ENCODE results near the gene NPPB. TPM values are rescaled to one million over a fixed set of nuclear protein-coding genes. Genes with fewer than 3 reads are reported as not detected.

NPPB gene
- total and polyA plus RNA-seq, 4 donors = 0.87 to 25.7 TPM; not detected in 2

DNA sequence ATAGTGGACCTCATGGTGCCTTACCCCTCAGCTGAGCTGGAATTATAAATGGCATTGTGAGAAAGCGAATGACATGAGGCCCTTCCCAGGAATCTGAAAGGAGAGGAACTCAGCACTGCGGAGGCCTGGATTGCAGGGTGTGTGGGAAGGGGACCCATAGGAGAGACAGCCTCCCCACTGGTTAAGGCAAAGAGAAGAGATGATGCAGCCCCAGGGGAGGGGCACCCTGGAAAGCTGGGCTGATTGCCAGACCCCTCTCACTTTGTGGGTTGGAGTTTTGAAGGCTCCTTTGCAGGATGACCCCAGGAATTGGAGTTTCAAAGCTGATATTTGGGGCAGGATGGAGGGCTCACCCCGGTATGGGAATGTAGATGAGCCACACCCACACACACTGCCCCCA, 2.0 kb downstream of the NPPB start:
- ATAC-seq (ENCODE audit: low FRiP score) (no peak), DNase-seq (no peak)
- Histone ChIP-seq H3K27me3 (ENCODE audit: control insufficient read depth in 1 of 2, insufficient read depth in 2 of 2, low read length in 1 of 2) (no peaks in the 10 kb centered on the region), H3K4me1 (ENCODE audit: control insufficient read depth in 1 of 2, insufficient read depth in 2 of 2, low read length in 2 of 2) (no peaks in the 10 kb centered on the region), H3K36me3 (ENCODE audit: control insufficient read depth in 1 of 2, insufficient read depth in 2 of 2, low read length in 1 of 2) (no peaks in the 10 kb centered on the region), H3K27ac (ENCODE audit: low read depth in 1 of 2, low read length in 2 of 2) (no peak overlapping the region), H3K4me3 (ENCODE audit: low read length in 2 of 2) (no peak overlapping the region), H3K9me3 (ENCODE audit: control insufficient read depth, low read length) (no peaks in the 10 kb centered on the region)
- intact Hi-C loops (cut with DNase I) = loop anchor here in 1 of 2 donors (10.0 kb wide), 1 partner anchor 532 kb away; no protein-coding TSS in a partner anchor
- 49 to 51% methylated on average over 3 of the region's 3 CpGs for WGBS, 2 donors

DNA sequence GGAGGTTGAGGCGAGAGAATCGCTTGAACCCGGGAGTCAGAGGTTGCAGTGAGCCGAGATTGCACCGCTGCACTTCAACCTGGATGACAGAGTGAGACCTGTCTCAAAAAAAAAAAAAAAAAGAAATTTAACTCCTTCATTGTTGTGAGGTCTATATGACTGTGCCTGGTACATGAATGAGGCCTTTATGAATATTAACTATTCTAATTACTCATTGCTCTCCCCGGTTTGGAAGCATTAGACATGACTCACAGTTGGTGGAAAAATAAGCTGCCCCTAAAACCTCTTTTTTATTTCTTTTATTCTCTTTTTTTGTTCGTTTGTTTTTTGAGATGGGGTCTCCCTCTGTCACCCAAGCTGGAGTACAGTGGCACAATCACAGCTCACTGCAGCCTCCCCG, 3.3 kb downstream of the NPPB start:
- Histone ChIP-seq H3K27me3 (ENCODE audit: control insufficient read depth in 1 of 2, insufficient read depth in 2 of 2, low read length in 1 of 2) (no peaks in the 10 kb centered on the region), H3K4me3 (ENCODE audit: low read length in 2 of 2) (no peak overlapping the region), H3K27ac (ENCODE audit: low read depth in 1 of 2, low read length in 2 of 2) (no peak overlapping the region), H3K4me1 (ENCODE audit: control insufficient read depth in 1 of 2, insufficient read depth in 2 of 2, low read length in 2 of 2) (no peaks in the 10 kb centered on the region), H3K36me3 (ENCODE audit: control insufficient read depth in 1 of 2, insufficient read depth in 2 of 2, low read length in 1 of 2) (no peaks in the 10 kb centered on the region), H3K9me3 (ENCODE audit: control insufficient read depth, low read length) (no peaks in the 10 kb centered on the region)
- 72 to 79% methylated on average over 8 of the region's 8 CpGs for WGBS, 2 donors
- no peak for ATAC-seq (ENCODE audit: low FRiP score)
- intact Hi-C loops (cut with DNase I) = loop anchor here in 1 of 2 donors (10.0 kb wide), 1 partner anchor 531 kb away; no protein-coding TSS in a partner anchor
- DNase-seq = no peak

DNA sequence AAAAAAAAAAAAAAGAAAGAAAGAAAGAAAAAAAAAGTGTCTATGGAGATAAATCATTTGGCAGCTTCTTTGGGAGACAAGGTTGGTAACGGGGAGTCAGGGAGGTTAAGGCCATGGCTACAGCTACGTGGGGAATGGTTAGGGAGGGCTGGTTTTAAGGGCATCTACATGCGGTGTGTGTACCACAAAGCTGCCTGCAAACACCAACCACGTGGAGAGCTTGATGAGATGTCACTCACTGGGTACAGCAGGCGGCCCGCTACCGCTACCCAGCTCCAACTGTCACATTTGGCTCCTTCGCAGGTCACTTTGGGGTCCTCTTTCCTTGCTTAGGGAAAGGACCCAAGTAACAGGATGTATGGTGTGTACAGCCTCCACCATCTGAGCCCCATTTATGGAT, 4.2 kb downstream of the NPPB start:
- H3K4me1 ChIP-seq (ENCODE audit: control insufficient read depth in 1 of 2, insufficient read depth in 2 of 2, low read length in 2 of 2) = no peaks in the 10 kb centered on the region
- H3K4me3 ChIP-seq (ENCODE audit: low read length in 2 of 2) = no peak overlapping the region
- 38 to 39% methylated on average over 8 of the region's 8 CpGs for WGBS, 2 donors
- no peak for ATAC-seq (ENCODE audit: low FRiP score)
- no peaks in the 10 kb centered on the region for H3K9me3 ChIP-seq (ENCODE audit: control insufficient read depth, low read length)
- H3K27me3 ChIP-seq (ENCODE audit: control insufficient read depth in 1 of 2, insufficient read depth in 2 of 2, low read length in 1 of 2) = no peaks in the 10 kb centered on the region
- no peaks in the 10 kb centered on the region for H3K36me3 ChIP-seq (ENCODE audit: control insufficient read depth in 1 of 2, insufficient read depth in 2 of 2, low read length in 1 of 2)
- DNase-seq = no peak
- H3K27ac ChIP-seq (ENCODE audit: low read depth in 1 of 2, low read length in 2 of 2) = no peak overlapping the region
- intact Hi-C loops (cut with DNase I) = loop anchor here in 1 of 2 donors (10.0 kb wide), 1 partner anchor 530 kb away; no protein-coding TSS in a partner anchor

DNA sequence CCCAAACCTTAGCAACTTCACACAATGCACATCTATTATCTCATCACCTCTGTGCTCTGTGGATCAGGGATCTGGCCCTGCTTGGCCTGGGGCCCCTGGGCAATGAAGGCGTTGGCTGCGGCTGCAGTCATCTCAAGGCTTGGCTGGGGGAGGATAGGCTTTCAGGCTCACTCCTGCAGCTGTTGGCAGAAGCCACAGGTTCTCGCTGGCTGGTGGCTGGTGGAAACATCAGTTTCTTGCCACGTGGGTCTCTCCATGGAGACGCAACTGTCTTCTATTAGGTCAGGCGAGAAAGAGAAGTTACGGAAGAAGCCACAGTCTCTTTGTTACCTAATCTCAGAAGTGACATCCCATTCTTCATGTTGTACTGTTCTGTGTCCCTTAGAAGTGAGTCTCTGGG, 7.6 kb downstream of the NPPB start:
- Histone ChIP-seq H3K36me3 (ENCODE audit: control insufficient read depth in 1 of 2, insufficient read depth in 2 of 2, low read length in 1 of 2) (no peaks in the 10 kb centered on the region), H3K9me3 (ENCODE audit: control insufficient read depth, low read length) (no peaks in the 10 kb centered on the region), H3K27me3 (ENCODE audit: control insufficient read depth in 1 of 2, insufficient read depth in 2 of 2, low read length in 1 of 2) (no peaks in the 10 kb centered on the region), H3K4me3 (ENCODE audit: low read length in 2 of 2) (no peak overlapping the region), H3K4me1 (ENCODE audit: control insufficient read depth in 1 of 2, insufficient read depth in 2 of 2, low read length in 2 of 2) (no peaks in the 10 kb centered on the region), H3K27ac (ENCODE audit: low read depth in 1 of 2, low read length in 2 of 2) (no peak overlapping the region)
- 63 to 77% methylated on average over 7 of the region's 7 CpGs for WGBS, 2 donors
- DNase-seq (no peak), ATAC-seq (ENCODE audit: low FRiP score) (no peak)
- intact Hi-C loops (cut with DNase I) = loop anchor here in 1 of 2 donors (10.0 kb wide), 1 partner anchor 526 kb away; no protein-coding TSS in a partner anchor

DNA sequence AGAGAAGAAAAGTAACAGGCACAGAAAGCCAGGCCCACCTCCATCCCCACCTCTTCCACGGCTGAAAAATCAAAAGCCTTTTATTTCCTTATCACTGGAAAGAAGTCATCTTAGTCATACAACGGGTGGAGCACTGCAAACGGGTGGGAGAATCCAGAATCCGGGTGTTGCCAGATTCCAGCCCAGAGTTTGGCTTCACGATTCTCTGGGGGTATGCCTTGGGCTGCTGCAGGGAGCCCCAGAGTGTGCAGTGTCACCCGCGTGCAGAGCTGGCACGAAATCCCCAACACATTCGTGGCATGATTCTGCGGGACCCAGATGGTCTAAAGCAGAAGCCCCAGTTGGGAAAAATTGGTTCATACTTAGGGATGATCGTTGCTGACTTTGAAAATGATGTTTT, 8.6 kb downstream of the NPPB start:
- H3K27ac ChIP-seq (ENCODE audit: low read depth in 1 of 2, low read length in 2 of 2) = no peak overlapping the region
- WGBS, 2 donors = 58 to 59% methylated on average over 11 of the region's 11 CpGs
- no peak overlapping the region for H3K4me3 ChIP-seq (ENCODE audit: low read length in 2 of 2)
- intact Hi-C loops (cut with DNase I) = loop anchor here in 1 of 2 donors (10.0 kb wide), 1 partner anchor 525 kb away; no protein-coding TSS in a partner anchor
- ATAC-seq (ENCODE audit: low FRiP score) (no peak), DNase-seq (no peak)
- no peaks in the 10 kb centered on the region for H3K27me3 ChIP-seq (ENCODE audit: control insufficient read depth in 1 of 2, insufficient read depth in 2 of 2, low read length in 1 of 2)
- no peaks in the 10 kb centered on the region for H3K9me3 ChIP-seq (ENCODE audit: control insufficient read depth, low read length)
- H3K36me3 ChIP-seq (ENCODE audit: control insufficient read depth in 1 of 2, insufficient read depth in 2 of 2, low read length in 1 of 2) = peaks cover 0 to 2% of the 10 kb centered on the region in 2 donors
- no peaks in the 10 kb centered on the region for H3K4me1 ChIP-seq (ENCODE audit: control insufficient read depth in 1 of 2, insufficient read depth in 2 of 2, low read length in 2 of 2)

DNA sequence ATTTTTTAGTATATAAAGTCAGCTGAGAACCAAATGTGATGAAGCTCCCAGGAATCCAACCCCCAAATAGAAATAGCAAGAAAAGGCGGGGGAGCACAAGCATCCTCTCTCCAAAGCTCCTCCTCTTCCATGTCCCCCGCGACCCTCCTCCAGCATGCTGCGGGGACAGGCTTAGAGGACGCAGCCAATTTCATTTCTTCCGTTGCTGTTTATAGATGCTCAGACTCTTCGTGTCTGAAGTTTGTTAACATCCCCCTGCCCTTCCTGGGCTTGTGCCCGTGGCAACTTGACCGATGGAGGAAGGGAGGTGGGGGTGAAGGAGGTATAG, 10.4 kb downstream of the NPPB start:
- ATAC-seq (ENCODE audit: low FRiP score) (no peak), DNase-seq (no peak)
- H3K4me1 ChIP-seq (ENCODE audit: control insufficient read depth in 1 of 2, insufficient read depth in 2 of 2, low read length in 2 of 2) = no peaks in the 10 kb centered on the region
- H3K4me3 ChIP-seq (ENCODE audit: low read length in 2 of 2) = no peak overlapping the region
- WGBS, 2 donors = 80 to 84% methylated on average over 9 of the region's 9 CpGs
- H3K27ac ChIP-seq (ENCODE audit: low read depth in 1 of 2, low read length in 2 of 2) = no peak overlapping the region
- H3K36me3 ChIP-seq (ENCODE audit: control insufficient read depth in 1 of 2, insufficient read depth in 2 of 2, low read length in 1 of 2) = peaks cover 0 to 2% of the 10 kb centered on the region in 2 donors
- intact Hi-C loops (cut with DNase I) = no loop called here
- H3K27me3 ChIP-seq (ENCODE audit: control insufficient read depth in 1 of 2, insufficient read depth in 2 of 2, low read length in 1 of 2) = no peaks in the 10 kb centered on the region
- no peaks in the 10 kb centered on the region for H3K9me3 ChIP-seq (ENCODE audit: control insufficient read depth, low read length)

DNA sequence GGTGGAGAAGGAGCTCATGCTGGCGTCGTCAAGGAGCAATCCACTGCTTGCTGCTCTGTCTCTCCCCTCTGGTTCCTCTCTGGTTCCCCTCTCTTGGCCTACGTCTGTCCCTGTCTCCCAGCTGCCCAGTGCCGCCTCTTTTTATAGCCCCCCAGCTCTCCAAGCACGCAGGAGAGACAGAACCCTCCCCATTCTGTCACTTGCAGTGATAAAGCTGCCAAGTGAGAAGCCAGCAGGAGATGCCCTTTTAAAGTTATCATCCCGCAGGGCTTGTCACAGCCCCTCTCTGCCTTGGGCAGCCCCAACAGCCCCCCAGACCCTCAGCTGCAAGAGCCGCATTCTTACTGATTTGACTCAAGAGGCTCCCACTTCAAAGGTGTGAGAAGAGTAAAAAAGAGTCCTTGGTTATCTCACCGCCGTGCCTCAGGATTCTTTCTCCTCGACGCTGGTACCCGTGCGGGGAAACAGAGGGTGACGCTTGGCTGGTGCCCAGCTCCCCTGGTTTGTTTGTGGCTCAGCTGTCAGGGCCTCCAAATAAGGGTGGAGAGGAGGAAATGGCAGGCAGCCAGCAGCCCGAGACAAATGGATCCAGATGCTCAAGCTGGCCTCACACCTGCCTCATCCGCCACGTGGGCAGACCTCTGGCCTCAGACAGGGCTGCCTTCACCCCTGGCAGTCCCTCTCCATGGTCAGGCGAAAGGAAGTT, 10.9 kb downstream of the NPPB start, which contains the start of gene NPPA:
Gene NPPA, minus strand, starts transcription at position 117 of the 706 bp plus-strand sequence. Its CDS starts 99 bp downstream, at position 18.
- no peaks in the 10 kb centered on the region for H3K27me3 ChIP-seq (ENCODE audit: control insufficient read depth in 1 of 2, insufficient read depth in 2 of 2, low read length in 1 of 2)
- DNase-seq = no peak
- no peaks in the 10 kb centered on the region for H3K4me1 ChIP-seq (ENCODE audit: control insufficient read depth in 1 of 2, insufficient read depth in 2 of 2, low read length in 2 of 2)
- no peak within 1 kb of the TSS for H3K27ac ChIP-seq (ENCODE audit: low read depth in 1 of 2, low read length in 2 of 2)
- ATAC-seq (ENCODE audit: low FRiP score) = no peak
- intact Hi-C loops (cut with DNase I) = no loop called here
- H3K4me3 ChIP-seq (ENCODE audit: low read length in 2 of 2) = no peak within 1 kb of the TSS
- H3K36me3 ChIP-seq (ENCODE audit: control insufficient read depth in 1 of 2, insufficient read depth in 2 of 2, low read length in 1 of 2) = peaks cover 0 to 2% of the 10 kb centered on the region in 2 donors
- whole genome bisulfite sequencing, 2 donors = 59 to 66% methylated on average over 17 to 18 of the region's 18 CpGs
- H3K9me3 ChIP-seq (ENCODE audit: control insufficient read depth, low read length) = no peaks in the 10 kb centered on the region

DNA sequence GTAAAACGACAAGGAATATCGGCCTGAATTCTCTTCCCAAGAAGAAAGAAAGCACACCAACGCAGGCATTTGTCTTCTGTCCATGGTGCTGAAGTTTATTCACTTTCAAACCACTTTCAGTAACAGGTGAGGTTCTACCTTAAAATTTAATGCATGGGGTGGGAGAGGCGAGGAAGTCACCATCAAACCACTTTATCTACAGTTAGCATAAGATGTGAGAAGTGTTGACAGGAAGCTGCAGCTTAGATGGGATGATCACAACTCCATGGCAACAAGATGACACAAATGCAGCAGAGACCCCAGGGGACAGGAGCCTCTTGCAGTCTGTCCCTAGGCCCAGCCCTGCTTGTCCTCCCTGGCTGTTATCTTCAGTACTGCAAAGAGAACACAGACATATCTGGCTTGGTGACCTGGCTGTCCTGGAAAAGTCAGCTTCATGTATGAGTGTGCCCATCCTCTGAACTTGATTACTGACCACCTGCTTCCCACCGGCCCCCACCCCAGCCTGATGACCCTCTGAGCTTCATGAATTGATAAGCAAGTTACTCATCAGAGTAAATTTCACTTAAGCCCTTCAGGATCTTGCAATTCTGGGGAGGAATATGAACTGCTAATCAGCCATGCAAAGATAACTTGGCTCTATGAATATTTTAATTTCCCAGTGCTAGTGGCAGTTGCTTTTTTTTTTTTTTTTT, 13.0 kb downstream of the NPPB start:
- Histone ChIP-seq H3K4me1 (ENCODE audit: control insufficient read depth in 1 of 2, insufficient read depth in 2 of 2, low read length in 2 of 2) (no peaks in the 10 kb centered on the region), H3K4me3 (ENCODE audit: low read length in 2 of 2) (no peak overlapping the region), H3K27me3 (ENCODE audit: control insufficient read depth in 1 of 2, insufficient read depth in 2 of 2, low read length in 1 of 2) (no peaks in the 10 kb centered on the region), H3K9me3 (ENCODE audit: control insufficient read depth, low read length) (no peaks in the 10 kb centered on the region), H3K27ac (ENCODE audit: low read depth in 1 of 2, low read length in 2 of 2) (no peak overlapping the region), H3K36me3 (ENCODE audit: control insufficient read depth in 1 of 2, insufficient read depth in 2 of 2, low read length in 1 of 2) (peaks cover 0 to 4% of the 10 kb centered on the region in 2 donors)
- WGBS, 2 donors = 40 to 41% methylated on average over 5 of the region's 5 CpGs
- ATAC-seq (ENCODE audit: low FRiP score) = no peak
- intact Hi-C loops (cut with DNase I) = no loop called here
- DNase-seq = no peak
